Loucy (cell line): ENCODE data around the gene MRPS6.

Experiments
- H2AFZ ChIP-seq: fragments of 200-600 bp; sonication (generic); 2 replicates; pipeline ENCODE4 v1.6.0; 2016; ENCODE audit warnings: antibody characterized with exemption, mild to moderate bottlenecking, low read length, moderate library complexity
- H3F3A ChIP-seq: fragments of 200-600 bp; 2 replicates; pipeline ENCODE4 v1.6.0; 2016; ENCODE audit warnings: antibody characterized with exemption, low read depth, mild to moderate bottlenecking
- H3K27me3 ChIP-seq: fragments of 200-600 bp; sonication (generic); 2 replicates; pipeline ENCODE4 v1.6.1; 2014; ENCODE audit warnings: low read length, mild to moderate bottlenecking; ENCODE audit not compliant: insufficient read depth, poor library complexity, severe bottlenecking
- H3K36me3 ChIP-seq: fragments of 200-600 bp; sonication (generic); 2 replicates; pipeline ENCODE4 v1.6.1; 2016; ENCODE audit warnings: low read length; ENCODE audit not compliant: insufficient read depth
- H3K4me1 ChIP-seq: fragments of 200-600 bp; sonication (generic); 2 replicates; pipeline ENCODE4 v1.5.1; 2014; ENCODE audit warnings: low read length, mild to moderate bottlenecking; ENCODE audit not compliant: insufficient read depth, poor library complexity, severe bottlenecking
- H3K4me2 ChIP-seq: fragments of 200-600 bp; sonication (generic); 2 replicates; pipeline ENCODE4 v1.6.0; 2014; ENCODE audit warnings: antibody characterized with exemption, low read length, low read depth, mild to moderate bottlenecking; ENCODE audit not compliant: poor library complexity, severe bottlenecking
- H3K4me3 ChIP-seq: fragments of 200-600 bp; sonication (generic); 2 replicates; pipeline ENCODE4 v1.5.1; 2014; ENCODE audit warnings: low read length, mild to moderate bottlenecking, mixed read lengths; ENCODE audit not compliant: poor library complexity, severe bottlenecking
- H3K79me2 ChIP-seq: fragments of 200-600 bp; sonication (generic); 2 replicates; pipeline ENCODE4 v1.6.1; 2014; ENCODE audit warnings: low read length; ENCODE audit not compliant: insufficient read depth
- H3K9ac ChIP-seq: fragments of 200-600 bp; sonication (generic); 2 replicates; pipeline ENCODE4 v1.6.0; 2014; ENCODE audit warnings: mild to moderate bottlenecking, low read depth, low read length, moderate library complexity; ENCODE audit not compliant: poor library complexity, severe bottlenecking
- H3K9me2 ChIP-seq: fragments of 200-600 bp; sonication (generic); replicated peaks from 2 replicates; pipeline ENCODE4 v1.6.1; 2016; ENCODE audit warnings: low read depth, low read length, mixed read lengths
- H3K9me3 ChIP-seq: fragments of 200-600 bp; sonication (generic); 2 replicates; pipeline ENCODE4 v1.6.1; 2014; ENCODE audit warnings: mild to moderate bottlenecking, antibody characterized with exemption, low read length, low read depth; ENCODE audit not compliant: insufficient read depth
- H4K20me1 ChIP-seq: fragments of 200-600 bp; sonication (generic); 2 replicates; pipeline ENCODE4 v1.6.0; 2014; ENCODE audit warnings: antibody characterized with exemption, low read length, mild to moderate bottlenecking; ENCODE audit not compliant: insufficient read depth, poor library complexity, severe bottlenecking
- EZH2phosphoT487 ChIP-seq: fragments of 200-600 bp; IDR thresholded peaks from 2 replicates; pipeline ENCODE4 v1.6.1; 2018; ENCODE audit warnings: antibody characterized with exemption, mild to moderate bottlenecking, moderate library complexity, borderline replicate concordance
- TF ChIP-seq, protein P1 (sequence below): fragments of 200-600 bp; sonication (generic); conservative IDR thresholded peaks from 2 replicates; pipeline ENCODE4 v1.5.1; 2014; ENCODE audit warnings: mild to moderate bottlenecking, antibody characterized with exemption, low read length

MRPS6 gene

GRCh38 chr21:34075760-34076660 is 2.6 kb downstream of the MRPS6 start:
- Histone ChIP-seq H4K20me1 (peaks cover 52% of the 10 kb centered on the region), H3K4me2 (peak overlapping the region; percentile 86), H3K9me2 (no peaks in the 10 kb centered on the region), H3K36me3 (0 out of 2 replicates have a peak, but pooled peaks cover 4% of the 10 kb centered on the region), H3K4me3 (peak overlapping the region; percentile 98), H3K79me2 (peaks cover 69% of the 10 kb centered on the region), H3K9me3 (no peaks in the 10 kb centered on the region), H3K9ac (peak overlapping the region; percentile 95), H3F3A (peaks cover 18% of the 10 kb centered on the region; the same call in 1 of the 2 replicates), H2AFZ (no peak overlapping the region), H3K4me1 (peaks cover 53% of the 10 kb centered on the region), H3K27me3 (no peaks in the 10 kb centered on the region)
- TF ChIP-seq, protein P1, sequence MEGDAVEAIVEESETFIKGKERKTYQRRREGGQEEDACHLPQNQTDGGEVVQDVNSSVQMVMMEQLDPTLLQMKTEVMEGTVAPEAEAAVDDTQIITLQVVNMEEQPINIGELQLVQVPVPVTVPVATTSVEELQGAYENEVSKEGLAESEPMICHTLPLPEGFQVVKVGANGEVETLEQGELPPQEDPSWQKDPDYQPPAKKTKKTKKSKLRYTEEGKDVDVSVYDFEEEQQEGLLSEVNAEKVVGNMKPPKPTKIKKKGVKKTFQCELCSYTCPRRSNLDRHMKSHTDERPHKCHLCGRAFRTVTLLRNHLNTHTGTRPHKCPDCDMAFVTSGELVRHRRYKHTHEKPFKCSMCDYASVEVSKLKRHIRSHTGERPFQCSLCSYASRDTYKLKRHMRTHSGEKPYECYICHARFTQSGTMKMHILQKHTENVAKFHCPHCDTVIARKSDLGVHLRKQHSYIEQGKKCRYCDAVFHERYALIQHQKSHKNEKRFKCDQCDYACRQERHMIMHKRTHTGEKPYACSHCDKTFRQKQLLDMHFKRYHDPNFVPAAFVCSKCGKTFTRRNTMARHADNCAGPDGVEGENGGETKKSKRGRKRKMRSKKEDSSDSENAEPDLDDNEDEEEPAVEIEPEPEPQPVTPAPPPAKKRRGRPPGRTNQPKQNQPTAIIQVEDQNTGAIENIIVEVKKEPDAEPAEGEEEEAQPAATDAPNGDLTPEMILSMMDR = no peak
- TF ChIP-seq EZH2phosphoT487 = no peak

- Histone ChIP-seq H3F3A (peaks cover 15% of the 10 kb centered on the region; the same call in 1 of the 2 replicates), H3K27me3 (no peaks in the 10 kb centered on the region), H3K9me3 (no peaks in the 10 kb centered on the region), H2AFZ (no peak overlapping the region), H3K79me2 (peaks cover 78% of the 10 kb centered on the region), H3K9ac (peak overlapping the region; percentile 95), H3K4me1 (peaks cover 61% of the 10 kb centered on the region), H3K4me2 (peak overlapping the region; percentile 86), H4K20me1 (peaks cover 60% of the 10 kb centered on the region), H3K9me2 (no peaks in the 10 kb centered on the region), H3K36me3 (0 out of 2 replicates have a peak, but pooled peaks cover 4% of the 10 kb centered on the region), H3K4me3 (peak overlapping the region; percentile 98)
- TF ChIP-seq, protein P1 = no peak
- no peak for TF ChIP-seq EZH2phosphoT487
These were observed 3.5 kb downstream of the MRPS6 start for GRCh38 chr21:34076835-34077234.

DNA sequence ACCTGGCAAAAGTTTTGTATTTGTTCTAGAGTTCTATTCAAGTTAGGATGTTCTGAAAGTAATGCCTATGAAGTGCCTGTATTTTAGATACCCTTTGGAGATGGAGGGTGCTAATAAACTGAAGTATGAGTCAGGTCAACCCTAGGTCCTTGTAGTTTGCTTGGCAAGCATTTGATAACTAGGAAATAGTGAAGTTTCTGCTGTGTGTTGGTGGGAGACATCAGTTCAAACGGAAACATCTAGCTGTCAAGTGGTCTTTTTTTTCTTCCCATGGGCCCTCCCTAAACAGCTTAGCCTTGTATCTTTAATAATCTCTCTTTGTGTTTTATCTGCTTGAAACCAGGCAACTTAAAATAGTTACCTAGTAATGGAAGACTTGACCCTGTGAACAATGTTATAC is 4.5 kb downstream of the MRPS6 start:
- Histone ChIP-seq H3K4me1 (peaks cover 72% of the 10 kb centered on the region), H3K4me3 (peak overlapping the region; percentile 98), H3K9ac (peak overlapping the region; percentile 95), H2AFZ (no peak overlapping the region), H3K9me2 (no peaks in the 10 kb centered on the region), H4K20me1 (peaks cover 70% of the 10 kb centered on the region), H3K79me2 (peaks cover 88% of the 10 kb centered on the region), H3F3A (peaks cover 15% of the 10 kb centered on the region; the same call in 1 of the 2 replicates), H3K36me3 (0 out of 2 replicates have a peak, but pooled peaks cover 4% of the 10 kb centered on the region), H3K9me3 (no peaks in the 10 kb centered on the region), H3K27me3 (no peaks in the 10 kb centered on the region), H3K4me2 (peak overlapping the region; percentile 86)
- no peak for TF ChIP-seq EZH2phosphoT487
- TF ChIP-seq, protein P1 = no peak
